T47D (cell line): Measurements from ENCODE around the gene TLDC2.
"Not testable (repeated sequence)": the region's sequence is repeated elsewhere in the genome, so short reads cannot be mapped to it uniquely, and the experiment has no call there.

Experiments used
- DNase-seq, 2 experiments: peaks; one replicate each; pipeline versions ENCODE4 v3.0.0 to v3.0.0-alpha.2; 2011 to 2012; ENCODE audit warnings: low read depth in 1 of 2, low spot score in 1 of 2
- JUND ChIP-seq: IDR thresholded peaks from 2 replicates; pipeline ENCODE4 v1.6.1; 2012; ENCODE audit warnings: low read depth
- in situ Hi-C: cut with HindIII; loops from 2 replicates; pipeline ENCODE4 v1.10.0; 2016; ENCODE audit warnings: low sequenced_read_pairs, low pct_unique_long_range_greater_than_20kb

TLDC2 gene

GRCh38 chr20:36917943-36918342 lies 42.0 kb downstream of the TLDC2 start:
- TF ChIP-seq JUND, result no peak
- DNase-seq, result no peak
- in situ Hi-C loops, result no loop called here

- peak; percentile 42 to 73 for DNase-seq
- in situ Hi-C loops, result no loop called here
- TF ChIP-seq JUND, result no peak
Observed at GRCh38 chr20:36919715-36920333, 43.9 kb downstream of the TLDC2 start.

GRCh38 chr20:36920334-36920730 lies 44.4 kb downstream of the TLDC2 start:
- in situ Hi-C loops, result no loop called here
- no peak for DNase-seq
- TF ChIP-seq JUND, result no peak

GRCh38 chr20:36924167-36925045 lies 48.5 kb downstream of the TLDC2 start:
- DNase-seq, result no peak
- in situ Hi-C loops, result no loop called here
- no peak for TF ChIP-seq JUND

- TF ChIP-seq JUND, result no peak
- peak in 1 of 2 experiments; percentile 14 for DNase-seq
- in situ Hi-C loops, result no loop called here
Observed at GRCh38 chr20:36925234-36925633, 49.3 kb downstream of the TLDC2 start.

GRCh38 chr20:36926653-36927200 lies 50.8 kb downstream of the TLDC2 start:
- no peak for DNase-seq
- TF ChIP-seq JUND, result no peak
- in situ Hi-C loops, result no loop called here

GRCh38 chr20:36927704-36928103 lies 51.8 kb downstream of the TLDC2 start:
- in situ Hi-C loops, result no loop called here

GRCh38 chr20:36929290-36929689 lies 53.4 kb downstream of the TLDC2 start:
- no peak for TF ChIP-seq JUND
- in situ Hi-C loops, result no loop called here
- DNase-seq, result no peak

More at GRCh38 chr20:36927704-36928103, 51.8 kb downstream of the TLDC2 start:
- DNase-seq, result no peak
- no peak for TF ChIP-seq JUND

GRCh38 chr20:36929691-36930090 lies 53.8 kb downstream of the TLDC2 start:
- TF ChIP-seq JUND, result no peak
- in situ Hi-C loops, result no loop called here
- no peak for DNase-seq

- DNase-seq, in situ Hi-C loops: not testable (repeated sequence)
Observed at GRCh38 chr20:36932067-36932466, 56.1 kb downstream of the TLDC2 start.

- DNase-seq, result peak in 1 of 2 experiments; percentile 33
- in situ Hi-C loops, result no loop called here
- no peak for TF ChIP-seq JUND
Observed at GRCh38 chr20:36932476-36933426, 56.8 kb downstream of the TLDC2 start.

- DNase-seq, in situ Hi-C loops: not testable (repeated sequence)
Observed at GRCh38 chr20:36933571-36933970, 57.6 kb downstream of the TLDC2 start.
